Activated CD8-positive, alpha-beta T cell treated with anti-CD3 and anti-CD28 coated beads, Interleukin-2, amount 10 ng/mL, durations not matched to agents 7 days and 5 days (primary cell): Measurements from ENCODE around the gene GRIP1. TPM values are rescaled to one million over a fixed set of nuclear protein-coding genes. Genes with fewer than 3 reads are reported as not detected.

ENCODE experiments used
- ATAC-seq: fragments of 150-1000 bp; cut with Tn5 transposase; one replicate; pipeline ENCODE4 v1.10.0; 2021; ENCODE audit warnings: moderate library complexity
- CTCF ChIA-PET: fragments of 350-600 bp; sonication (Branson Sonifier 250); formaldehyde crosslinking; loops from one replicate; lab custom pipeline; 2021; ENCODE audit warnings: antibody characterized with exemption; lab: Charles Lee
- POLR2A ChIA-PET: fragments of 350-600 bp; sonication (Branson Sonifier 250); formaldehyde crosslinking; loops from one replicate; lab custom pipeline; 2021; ENCODE audit warnings: antibody characterized with exemption; lab: Charles Lee
- DNase-seq: peaks from one replicate; pipeline ENCODE4 v3.0.0-alpha.2; 2020
- H3K27ac Mint-ChIP-seq: one replicate; pipeline ENCODE4 v1.8.0; 2021; ENCODE audit warnings: mild to moderate bottlenecking, mixed read lengths
- H3K27me3 Mint-ChIP-seq: one replicate; pipeline ENCODE4 v1.8.0; 2021; ENCODE audit warnings: low read depth, mixed read lengths
- H3K36me3 Mint-ChIP-seq: one replicate; pipeline ENCODE4 v1.8.0; 2021; ENCODE audit warnings: low read depth, mixed read lengths
- H3K4me1 Mint-ChIP-seq: one replicate; pipeline ENCODE4 v1.8.0; 2021; ENCODE audit warnings: low read depth, mixed read lengths
- H3K4me3 Mint-ChIP-seq: one replicate; pipeline ENCODE4 v1.8.0; 2021; ENCODE audit warnings: mild to moderate bottlenecking, mixed read lengths
- H3K9me3 Mint-ChIP-seq: one replicate; pipeline ENCODE4 v1.8.0; 2022; ENCODE audit warnings: mixed read lengths; ENCODE audit not compliant: insufficient read depth
- total RNA-seq, 2 experiments: library from RNA; stranded (reverse); gene quantifications; one replicate each; pipeline ENCODE4 v1.2.3, GENCODE V29; 2021

Gene GRIP1
- total RNA-seq, 2 experiments from 2014 or later: 0.29 to 0.55 TPM

GRCh38 chr12:66459944-66460482, 218.9 kb downstream of the GRIP1 start:
- DNase-seq (no peak), ATAC-seq (no peak)
- Mint-ChIP-seq H3K27me3 (no peaks in the 10 kb centered on the region), H3K27ac (no peak overlapping the region), H3K4me1 (no peaks in the 10 kb centered on the region), H3K4me3 (no peak overlapping the region), H3K36me3 (no peaks in the 10 kb centered on the region), H3K9me3 (no peaks in the 10 kb centered on the region)
- ChIA-PET POLR2A (no interaction called here), CTCF (interaction anchor here (1.1 kb wide), 1 partner anchor 9 kb away, joined by 3 read pairs; no protein-coding TSS in a partner anchor)

GRCh38 chr12:66456612-66457011, 222.3 kb downstream of the GRIP1 start:
- no peak for ATAC-seq
- no peak overlapping the region for H3K27ac Mint-ChIP-seq
- ChIA-PET POLR2A (no interaction called here), CTCF (no interaction called here)
- no peak overlapping the region for H3K4me3 Mint-ChIP-seq
- no peaks in the 10 kb centered on the region for H3K4me1 Mint-ChIP-seq
- no peaks in the 10 kb centered on the region for H3K9me3 Mint-ChIP-seq
- H3K36me3 Mint-ChIP-seq: no peaks in the 10 kb centered on the region
- H3K27me3 Mint-ChIP-seq: peaks cover 2% of the 10 kb centered on the region
- no peak for DNase-seq

GRCh38 chr12:66453844-66454243, 225.0 kb downstream of the GRIP1 start:
- Mint-ChIP-seq H3K9me3 (no peaks in the 10 kb centered on the region), H3K27ac (no peak overlapping the region), H3K27me3 (peaks cover 2% of the 10 kb centered on the region), H3K4me3 (no peak overlapping the region), H3K4me1 (no peaks in the 10 kb centered on the region), H3K36me3 (no peaks in the 10 kb centered on the region)
- CTCF ChIA-PET: no interaction called here
- ATAC-seq (no peak), DNase-seq (no peak)
- POLR2A ChIA-PET: no interaction called here

GRCh38 chr12:66453120-66453519, 225.8 kb downstream of the GRIP1 start:
- ATAC-seq (no peak), DNase-seq (no peak)
- H3K36me3 Mint-ChIP-seq: no peaks in the 10 kb centered on the region
- peaks cover 2% of the 10 kb centered on the region for H3K27me3 Mint-ChIP-seq
- H3K27ac Mint-ChIP-seq: no peak overlapping the region
- ChIA-PET CTCF (no interaction called here), POLR2A (no interaction called here)
- H3K4me3 Mint-ChIP-seq: no peak overlapping the region
- H3K9me3 Mint-ChIP-seq: no peaks in the 10 kb centered on the region
- H3K4me1 Mint-ChIP-seq: no peaks in the 10 kb centered on the region

- ATAC-seq (no peak), DNase-seq (no peak)
- H3K36me3 Mint-ChIP-seq: no peaks in the 10 kb centered on the region
- H3K27me3 Mint-ChIP-seq: peaks cover 2% of the 10 kb centered on the region
- CTCF ChIA-PET: no interaction called here
- H3K27ac Mint-ChIP-seq: no peak overlapping the region
- POLR2A ChIA-PET: no interaction called here
- no peaks in the 10 kb centered on the region for H3K4me1 Mint-ChIP-seq
- H3K9me3 Mint-ChIP-seq: no peaks in the 10 kb centered on the region
- H3K4me3 Mint-ChIP-seq: no peak overlapping the region
Measured at GRCh38 chr12:66449531-66449930, 229.3 kb downstream of the GRIP1 start.

- Mint-ChIP-seq H3K36me3 (no peaks in the 10 kb centered on the region), H3K4me1 (no peaks in the 10 kb centered on the region), H3K9me3 (no peaks in the 10 kb centered on the region), H3K4me3 (no peak overlapping the region), H3K27me3 (peaks cover 2% of the 10 kb centered on the region), H3K27ac (no peak overlapping the region)
- ATAC-seq (no peak), DNase-seq (no peak)
- POLR2A ChIA-PET: no interaction called here
- CTCF ChIA-PET: no interaction called here
Measured at GRCh38 chr12:66447643-66448042, 231.2 kb downstream of the GRIP1 start.

- H3K36me3 Mint-ChIP-seq: no peaks in the 10 kb centered on the region
- DNase-seq (no peak), ATAC-seq (no peak)
- no peaks in the 10 kb centered on the region for H3K4me1 Mint-ChIP-seq
- ChIA-PET CTCF (no interaction called here), POLR2A (no interaction called here)
- H3K4me3 Mint-ChIP-seq: no peak overlapping the region
- H3K27ac Mint-ChIP-seq: no peak overlapping the region
- no peaks in the 10 kb centered on the region for H3K9me3 Mint-ChIP-seq
- H3K27me3 Mint-ChIP-seq: no peaks in the 10 kb centered on the region
Measured at GRCh38 chr12:66446276-66446675, 232.6 kb downstream of the GRIP1 start.

- Mint-ChIP-seq H3K36me3 (no peaks in the 10 kb centered on the region), H3K9me3 (no peaks in the 10 kb centered on the region), H3K4me1 (no peaks in the 10 kb centered on the region), H3K27me3 (peaks cover 2% of the 10 kb centered on the region), H3K27ac (no peak overlapping the region), H3K4me3 (no peak overlapping the region)
- ATAC-seq (no peak), DNase-seq (no peak)
- ChIA-PET CTCF (no interaction called here), POLR2A (no interaction called here)
Measured at GRCh38 chr12:66441905-66442559, 236.8 kb downstream of the GRIP1 start.

- no peaks in the 10 kb centered on the region for H3K36me3 Mint-ChIP-seq
- no peak overlapping the region for H3K4me3 Mint-ChIP-seq
- CTCF ChIA-PET: no interaction called here
- POLR2A ChIA-PET: no interaction called here
- no peak for DNase-seq
- H3K4me1 Mint-ChIP-seq: no peaks in the 10 kb centered on the region
- peaks cover 3% of the 10 kb centered on the region for H3K27me3 Mint-ChIP-seq
- no peaks in the 10 kb centered on the region for H3K9me3 Mint-ChIP-seq
- no peak overlapping the region for H3K27ac Mint-ChIP-seq
- no peak for ATAC-seq
Measured at GRCh38 chr12:66438601-66439000, 240.3 kb downstream of the GRIP1 start.

- H3K4me3 Mint-ChIP-seq: no peak overlapping the region
- ChIA-PET CTCF (no interaction called here), POLR2A (no interaction called here)
- no peak for DNase-seq
- no peaks in the 10 kb centered on the region for H3K4me1 Mint-ChIP-seq
- no peak overlapping the region for H3K27ac Mint-ChIP-seq
- peaks cover 2% of the 10 kb centered on the region for H3K27me3 Mint-ChIP-seq
- ATAC-seq: no peak
- no peaks in the 10 kb centered on the region for H3K36me3 Mint-ChIP-seq
- no peaks in the 10 kb centered on the region for H3K9me3 Mint-ChIP-seq
Measured at GRCh38 chr12:66430106-66430505, 248.8 kb downstream of the GRIP1 start.

- no peak for ATAC-seq
- H3K27me3 Mint-ChIP-seq: peaks cover 2% of the 10 kb centered on the region
Measured at GRCh38 chr12:66428870-66429269, 250.0 kb downstream of the GRIP1 start.

GRCh38 chr12:66428261-66428660, 250.6 kb downstream of the GRIP1 start:
- H3K9me3 Mint-ChIP-seq: no peaks in the 10 kb centered on the region
- no peak for ATAC-seq
- no peaks in the 10 kb centered on the region for H3K4me1 Mint-ChIP-seq
- ChIA-PET CTCF (no interaction called here), POLR2A (interaction anchor here (0.7 kb wide), 1 partner anchor 35 kb away, joined by 3 read pairs; no protein-coding TSS in a partner anchor)
- H3K36me3 Mint-ChIP-seq: no peaks in the 10 kb centered on the region
- DNase-seq: no peak
- no peak overlapping the region for H3K27ac Mint-ChIP-seq
- no peaks in the 10 kb centered on the region for H3K27me3 Mint-ChIP-seq
- H3K4me3 Mint-ChIP-seq: no peak overlapping the region

More at GRCh38 chr12:66428870-66429269, 250.0 kb downstream of the GRIP1 start:
- Mint-ChIP-seq H3K9me3 (no peaks in the 10 kb centered on the region), H3K27ac (no peak overlapping the region), H3K4me1 (no peaks in the 10 kb centered on the region), H3K4me3 (no peak overlapping the region), H3K36me3 (no peaks in the 10 kb centered on the region)
- no peak for DNase-seq
- ChIA-PET CTCF (no interaction called here), POLR2A (interaction anchor here (0.7 kb wide), 1 partner anchor 35 kb away, joined by 3 read pairs; no protein-coding TSS in a partner anchor)
